ENCODE results near the gene GADL1. TPM values are rescaled to one million over a fixed set of nuclear protein-coding genes. Genes with fewer than 3 reads are reported as not detected.

Gene GADL1
- total RNA-seq, 2 donors from 2014 or later = not detected

- H3K36me3 ChIP-seq (replicated peaks in 1 of 2; ENCODE audit: insufficient read depth in 1 of 2, low read depth in 2 of 2) = no peaks in the 10 kb centered on the region
- H3K4me3 ChIP-seq = no peak overlapping the region
- H3K9me3 ChIP-seq = no peaks in the 10 kb centered on the region
- intact Hi-C loops (cut with DNase I) = no loop called here
- peaks cover 6% of the 10 kb centered on the region for H3K4me1 ChIP-seq
- DNase-seq (no peak), ATAC-seq (no peak)
- WGBS, 2 donors = 27 to 32% methylated on average over 2 of the region's 2 CpGs
- H3K27me3 ChIP-seq = no peaks in the 10 kb centered on the region
- H3K27ac ChIP-seq = no peak overlapping the region
- TF ChIP-seq CTCF (IDR thresholded peaks at IDR 0.05) = no peak
- TF ChIP-seq POLR2A (IDR thresholded peaks at IDR 0.05) = no peak
Observed at GRCh38 chr3:30871720-30872119, 22.7 kb downstream of the GADL1 start.

DNA sequence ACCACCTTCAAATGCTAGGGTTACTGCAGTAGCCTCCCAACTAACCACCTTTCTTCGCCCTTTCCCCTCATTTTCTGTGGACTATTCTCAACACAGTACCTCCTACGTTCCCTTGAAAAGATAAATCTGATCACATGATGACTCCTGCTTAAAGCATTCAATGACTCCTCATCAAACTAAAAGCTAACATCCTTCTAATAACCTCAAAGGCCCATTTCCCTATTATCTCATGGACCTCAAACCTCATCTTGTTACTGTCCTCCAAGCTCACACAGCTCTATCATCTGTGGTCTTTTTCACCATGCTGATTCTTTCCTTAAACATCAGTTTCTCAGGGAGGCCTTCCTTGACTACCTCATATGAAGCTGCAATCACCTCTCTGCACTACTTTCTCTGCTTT, 29.6 kb downstream of the GADL1 start:
- Histone ChIP-seq H3K36me3 (replicated peaks in 1 of 2; ENCODE audit: insufficient read depth in 1 of 2, low read depth in 2 of 2) (no peaks in the 10 kb centered on the region), H3K4me1 (no peaks in the 10 kb centered on the region), H3K27ac (no peak overlapping the region), H3K4me3 (no peak overlapping the region), H3K27me3 (no peaks in the 10 kb centered on the region), H3K9me3 (no peaks in the 10 kb centered on the region)
- ATAC-seq (no peak), DNase-seq (no peak)
- intact Hi-C loops (cut with DNase I) = no loop called here
- TF ChIP-seq POLR2A (IDR thresholded peaks at IDR 0.05) = no peak
- TF ChIP-seq CTCF (IDR thresholded peaks at IDR 0.05) = no peak
- WGBS, 2 donors = 69 to 84% methylated on average over 2 of the region's 2 CpGs

- no peak overlapping the region for H3K4me3 ChIP-seq
- no peaks in the 10 kb centered on the region for H3K9me3 ChIP-seq
- intact Hi-C loops (cut with DNase I) = no loop called here
- no peaks in the 10 kb centered on the region for H3K27me3 ChIP-seq
- ATAC-seq (no peak), DNase-seq (no peak)
- no peaks in the 10 kb centered on the region for H3K36me3 ChIP-seq (replicated peaks in 1 of 2; ENCODE audit: insufficient read depth in 1 of 2, low read depth in 2 of 2)
- TF ChIP-seq CTCF (IDR thresholded peaks at IDR 0.05) (no peak), POLR2A (IDR thresholded peaks at IDR 0.05) (no peak)
- no peak overlapping the region for H3K27ac ChIP-seq
- 77 to 82% methylated on average over 5 of the region's 5 CpGs for WGBS, 2 donors
- no peaks in the 10 kb centered on the region for H3K4me1 ChIP-seq
Observed at GRCh38 chr3:30864132-30864531, 30.3 kb downstream of the GADL1 start.

DNA sequence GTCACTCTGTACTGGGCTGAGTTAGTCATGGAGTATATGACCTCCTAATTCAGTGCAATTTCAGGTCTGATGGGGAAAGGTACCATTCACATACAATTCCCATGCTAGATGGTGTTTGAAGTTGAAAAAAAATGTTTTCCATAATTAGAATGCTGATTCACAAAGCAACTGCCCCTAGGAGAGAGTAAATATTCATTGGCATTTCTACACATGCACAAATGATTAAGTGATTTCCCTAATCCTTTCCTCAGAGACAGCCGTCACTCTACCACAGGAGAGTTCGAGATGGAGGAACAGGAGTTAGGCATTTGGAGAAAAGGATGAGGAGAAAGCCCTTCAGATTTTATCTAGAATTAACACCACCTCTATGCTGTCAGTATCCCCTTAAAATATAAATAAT, 32.5 kb downstream of the GADL1 start:
- no peak for TF ChIP-seq POLR2A (IDR thresholded peaks at IDR 0.05)
- TF ChIP-seq CTCF (IDR thresholded peaks at IDR 0.05) = no peak
- H3K4me1 ChIP-seq = no peaks in the 10 kb centered on the region
- H3K4me3 ChIP-seq = no peak overlapping the region
- no peaks in the 10 kb centered on the region for H3K9me3 ChIP-seq
- no peak overlapping the region for H3K27ac ChIP-seq
- ATAC-seq (no peak), DNase-seq (no peak)
- 73 to 78% methylated on average over 2 of the region's 2 CpGs for WGBS, 2 donors
- no peaks in the 10 kb centered on the region for H3K27me3 ChIP-seq
- intact Hi-C loops (cut with DNase I) = no loop called here
- H3K36me3 ChIP-seq (replicated peaks in 1 of 2; ENCODE audit: insufficient read depth in 1 of 2, low read depth in 2 of 2) = no peaks in the 10 kb centered on the region

GRCh38 chr3:30858894-30859389, 35.5 kb downstream of the GADL1 start:
- no peak overlapping the region for H3K4me3 ChIP-seq
- no peaks in the 10 kb centered on the region for H3K36me3 ChIP-seq (replicated peaks in 1 of 2; ENCODE audit: insufficient read depth in 1 of 2, low read depth in 2 of 2)
- ATAC-seq (no peak), DNase-seq (no peak)
- WGBS, 2 donors = 62 to 71% methylated on average over 5 of the region's 5 CpGs
- H3K9me3 ChIP-seq = no peaks in the 10 kb centered on the region
- no peak overlapping the region for H3K27ac ChIP-seq
- no peaks in the 10 kb centered on the region for H3K4me1 ChIP-seq
- no peak for TF ChIP-seq POLR2A (IDR thresholded peaks at IDR 0.05)
- no peak for TF ChIP-seq CTCF (IDR thresholded peaks at IDR 0.05)
- intact Hi-C loops (cut with DNase I) = no loop called here
- no peaks in the 10 kb centered on the region for H3K27me3 ChIP-seq
